ENCODE data around the gene PMM2. TPM values are rescaled to one million over a fixed set of nuclear protein-coding genes. Genes with fewer than 3 reads are reported as not detected.
A peak's percentile ranks its signal among the peaks of the same experiment; 100 is the strongest.

The PMM2 gene
- total RNA-seq, 1 experiment from 2014 or later = 53.8 TPM

DNA sequence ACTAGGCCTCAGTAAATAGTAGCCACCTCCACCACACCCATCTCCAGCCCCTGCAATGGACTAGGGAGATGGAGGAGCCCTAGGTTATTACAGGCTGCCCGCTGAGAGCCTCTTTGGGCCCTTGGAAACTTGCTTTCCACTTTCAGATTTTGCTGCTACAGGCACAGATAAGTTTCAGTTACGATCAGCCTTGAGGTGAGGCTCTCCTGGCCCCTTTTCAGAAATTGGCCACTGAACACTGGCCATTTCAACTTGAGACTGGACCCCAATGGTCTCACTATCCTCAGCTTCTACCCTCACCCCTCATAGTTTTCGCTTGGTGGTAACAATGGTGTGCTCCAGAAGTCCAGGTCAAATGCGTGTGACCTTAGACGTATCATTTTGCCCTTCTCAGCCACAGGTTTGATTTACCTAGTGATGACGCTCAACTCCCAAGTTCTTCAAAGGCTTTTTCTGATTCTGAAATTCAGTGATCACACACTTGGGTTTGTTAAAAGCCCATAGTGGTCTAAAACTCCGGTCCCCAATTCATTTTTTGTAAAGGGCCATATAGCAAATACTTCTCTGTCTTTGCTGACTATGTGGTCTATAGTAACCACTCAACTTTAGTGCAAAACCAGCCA lies 1.0 kb downstream of the PMM2 start:
- Mint-ChIP-seq H3K27me3 (ENCODE audit: low read depth) (no peaks in the 10 kb centered on the region), H3K9me3 (no peaks in the 10 kb centered on the region), H3K4me1 (peaks cover 22% of the 10 kb centered on the region), H3K27ac (peak overlapping the region; percentile 53; the same call in 1 of the 2 replicates), H3K36me3 (peaks cover 22% of the 10 kb centered on the region), H3K4me3 (peak overlapping the region; percentile 91)
- DNase-seq (ENCODE audit: low spot score) = no peak
- TF ChIP-seq NFATC4 (CRISPR knock-in tag; IDR thresholded peaks at IDR 0.05) (no peak), ATF1 (CRISPR knock-in tag; IDR thresholded peaks at IDR 0.05) (no peak), TEAD1 (CRISPR knock-in tag; IDR thresholded peaks at IDR 0.05) (no peak), IRF2 (CRISPR knock-in tag; IDR thresholded peaks at IDR 0.05; ENCODE audit: borderline replicate concordance, low read depth) (no peak), ZNF317 (CRISPR knock-in tag; IDR thresholded peaks at IDR 0.05; ENCODE audit: borderline replicate concordance, low read depth) (no peak), ESRRA (CRISPR knock-in tag; IDR thresholded peaks at IDR 0.05; ENCODE audit: borderline replicate concordance) (no peak), NR3C1 (CRISPR knock-in tag; conservative IDR thresholded peaks at IDR 0.05; ENCODE audit: low read depth) (no peak), JUN (CRISPR knock-in tag; IDR thresholded peaks at IDR 0.05) (no peak), JAZF1 (CRISPR knock-in tag; IDR thresholded peaks at IDR 0.05) (no peak), ELF4 (CRISPR knock-in tag; IDR thresholded peaks at IDR 0.05; ENCODE audit: low read depth) (no peak), FOXJ3 (CRISPR knock-in tag; IDR thresholded peaks at IDR 0.05; ENCODE audit: borderline replicate concordance) (no peak)
- TF ChIP-seq, protein P1, sequence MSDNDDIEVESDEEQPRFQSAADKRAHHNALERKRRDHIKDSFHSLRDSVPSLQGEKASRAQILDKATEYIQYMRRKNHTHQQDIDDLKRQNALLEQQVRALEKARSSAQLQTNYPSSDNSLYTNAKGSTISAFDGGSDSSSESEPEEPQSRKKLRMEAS (CRISPR knock-in tag; IDR thresholded peaks at IDR 0.05) = no peak
- TF ChIP-seq, protein P2, sequence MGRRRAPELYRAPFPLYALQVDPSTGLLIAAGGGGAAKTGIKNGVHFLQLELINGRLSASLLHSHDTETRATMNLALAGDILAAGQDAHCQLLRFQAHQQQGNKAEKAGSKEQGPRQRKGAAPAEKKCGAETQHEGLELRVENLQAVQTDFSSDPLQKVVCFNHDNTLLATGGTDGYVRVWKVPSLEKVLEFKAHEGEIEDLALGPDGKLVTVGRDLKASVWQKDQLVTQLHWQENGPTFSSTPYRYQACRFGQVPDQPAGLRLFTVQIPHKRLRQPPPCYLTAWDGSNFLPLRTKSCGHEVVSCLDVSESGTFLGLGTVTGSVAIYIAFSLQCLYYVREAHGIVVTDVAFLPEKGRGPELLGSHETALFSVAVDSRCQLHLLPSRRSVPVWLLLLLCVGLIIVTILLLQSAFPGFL (CRISPR knock-in tag; IDR thresholded peaks at IDR 0.05; ENCODE audit: borderline replicate concordance) = no peak
- TF ChIP-seq, protein P3, sequence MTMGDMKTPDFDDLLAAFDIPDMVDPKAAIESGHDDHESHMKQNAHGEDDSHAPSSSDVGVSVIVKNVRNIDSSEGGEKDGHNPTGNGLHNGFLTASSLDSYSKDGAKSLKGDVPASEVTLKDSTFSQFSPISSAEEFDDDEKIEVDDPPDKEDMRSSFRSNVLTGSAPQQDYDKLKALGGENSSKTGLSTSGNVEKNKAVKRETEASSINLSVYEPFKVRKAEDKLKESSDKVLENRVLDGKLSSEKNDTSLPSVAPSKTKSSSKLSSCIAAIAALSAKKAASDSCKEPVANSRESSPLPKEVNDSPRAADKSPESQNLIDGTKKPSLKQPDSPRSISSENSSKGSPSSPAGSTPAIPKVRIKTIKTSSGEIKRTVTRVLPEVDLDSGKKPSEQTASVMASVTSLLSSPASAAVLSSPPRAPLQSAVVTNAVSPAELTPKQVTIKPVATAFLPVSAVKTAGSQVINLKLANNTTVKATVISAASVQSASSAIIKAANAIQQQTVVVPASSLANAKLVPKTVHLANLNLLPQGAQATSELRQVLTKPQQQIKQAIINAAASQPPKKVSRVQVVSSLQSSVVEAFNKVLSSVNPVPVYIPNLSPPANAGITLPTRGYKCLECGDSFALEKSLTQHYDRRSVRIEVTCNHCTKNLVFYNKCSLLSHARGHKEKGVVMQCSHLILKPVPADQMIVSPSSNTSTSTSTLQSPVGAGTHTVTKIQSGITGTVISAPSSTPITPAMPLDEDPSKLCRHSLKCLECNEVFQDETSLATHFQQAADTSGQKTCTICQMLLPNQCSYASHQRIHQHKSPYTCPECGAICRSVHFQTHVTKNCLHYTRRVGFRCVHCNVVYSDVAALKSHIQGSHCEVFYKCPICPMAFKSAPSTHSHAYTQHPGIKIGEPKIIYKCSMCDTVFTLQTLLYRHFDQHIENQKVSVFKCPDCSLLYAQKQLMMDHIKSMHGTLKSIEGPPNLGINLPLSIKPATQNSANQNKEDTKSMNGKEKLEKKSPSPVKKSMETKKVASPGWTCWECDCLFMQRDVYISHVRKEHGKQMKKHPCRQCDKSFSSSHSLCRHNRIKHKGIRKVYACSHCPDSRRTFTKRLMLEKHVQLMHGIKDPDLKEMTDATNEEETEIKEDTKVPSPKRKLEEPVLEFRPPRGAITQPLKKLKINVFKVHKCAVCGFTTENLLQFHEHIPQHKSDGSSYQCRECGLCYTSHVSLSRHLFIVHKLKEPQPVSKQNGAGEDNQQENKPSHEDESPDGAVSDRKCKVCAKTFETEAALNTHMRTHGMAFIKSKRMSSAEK (CRISPR knock-in tag; IDR thresholded peaks at IDR 0.05; ENCODE audit: borderline replicate concordance) = no peak
- TF ChIP-seq, protein P4, sequence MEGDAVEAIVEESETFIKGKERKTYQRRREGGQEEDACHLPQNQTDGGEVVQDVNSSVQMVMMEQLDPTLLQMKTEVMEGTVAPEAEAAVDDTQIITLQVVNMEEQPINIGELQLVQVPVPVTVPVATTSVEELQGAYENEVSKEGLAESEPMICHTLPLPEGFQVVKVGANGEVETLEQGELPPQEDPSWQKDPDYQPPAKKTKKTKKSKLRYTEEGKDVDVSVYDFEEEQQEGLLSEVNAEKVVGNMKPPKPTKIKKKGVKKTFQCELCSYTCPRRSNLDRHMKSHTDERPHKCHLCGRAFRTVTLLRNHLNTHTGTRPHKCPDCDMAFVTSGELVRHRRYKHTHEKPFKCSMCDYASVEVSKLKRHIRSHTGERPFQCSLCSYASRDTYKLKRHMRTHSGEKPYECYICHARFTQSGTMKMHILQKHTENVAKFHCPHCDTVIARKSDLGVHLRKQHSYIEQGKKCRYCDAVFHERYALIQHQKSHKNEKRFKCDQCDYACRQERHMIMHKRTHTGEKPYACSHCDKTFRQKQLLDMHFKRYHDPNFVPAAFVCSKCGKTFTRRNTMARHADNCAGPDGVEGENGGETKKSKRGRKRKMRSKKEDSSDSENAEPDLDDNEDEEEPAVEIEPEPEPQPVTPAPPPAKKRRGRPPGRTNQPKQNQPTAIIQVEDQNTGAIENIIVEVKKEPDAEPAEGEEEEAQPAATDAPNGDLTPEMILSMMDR (IDR thresholded peaks at IDR 0.05) = no peak
- TF ChIP-seq, protein P5, sequence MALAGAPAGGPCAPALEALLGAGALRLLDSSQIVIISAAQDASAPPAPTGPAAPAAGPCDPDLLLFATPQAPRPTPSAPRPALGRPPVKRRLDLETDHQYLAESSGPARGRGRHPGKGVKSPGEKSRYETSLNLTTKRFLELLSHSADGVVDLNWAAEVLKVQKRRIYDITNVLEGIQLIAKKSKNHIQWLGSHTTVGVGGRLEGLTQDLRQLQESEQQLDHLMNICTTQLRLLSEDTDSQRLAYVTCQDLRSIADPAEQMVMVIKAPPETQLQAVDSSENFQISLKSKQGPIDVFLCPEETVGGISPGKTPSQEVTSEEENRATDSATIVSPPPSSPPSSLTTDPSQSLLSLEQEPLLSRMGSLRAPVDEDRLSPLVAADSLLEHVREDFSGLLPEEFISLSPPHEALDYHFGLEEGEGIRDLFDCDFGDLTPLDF (CRISPR knock-in tag; IDR thresholded peaks at IDR 0.05) = no peak
- TF ChIP-seq, protein P6, sequence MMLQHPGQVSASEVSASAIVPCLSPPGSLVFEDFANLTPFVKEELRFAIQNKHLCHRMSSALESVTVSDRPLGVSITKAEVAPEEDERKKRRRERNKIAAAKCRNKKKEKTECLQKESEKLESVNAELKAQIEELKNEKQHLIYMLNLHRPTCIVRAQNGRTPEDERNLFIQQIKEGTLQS (CRISPR knock-in tag; conservative IDR thresholded peaks at IDR 0.05) = no peak
- ChIA-PET CTCF (no interaction called here), POLR2A (no interaction called here)
- ATAC-seq = no peak
